GM12878 (cell line): ENCODE measurements around the gene SLC19A1. TPM values are rescaled to one million over a fixed set of nuclear protein-coding genes. Genes with fewer than 3 reads are reported as not detected.

Experiments
- BHLHE40 ChIP-seq, 2 experiments: fragments of 450-650 bp in 1 of 2; IDR thresholded peaks; 2 replicates each; pipeline ENCODE4 v1.6.1; 2011 to 2017; ENCODE audit warnings: low read depth in 2 of 2, borderline replicate concordance in 1 of 2, improper control_type of control experiment in 1 of 2, low read length in 1 of 2, mild to moderate bottlenecking in 1 of 2
- CTCF ChIP-seq, 3 experiments: IDR thresholded peaks in 2 of 3; conservative IDR thresholded peaks in 1 of 3; 2 replicates each; pipeline ENCODE4 v1.5.1; 2011; ENCODE audit warnings: low read depth in 3 of 3, low read length in 3 of 3, mild to moderate bottlenecking in 3 of 3, control low read depth in 2 of 3, moderate library complexity in 2 of 3, inconsistent platforms in 1 of 3, mixed read lengths in 1 of 3; ENCODE audit not compliant: control insufficient read depth in 2 of 3, insufficient read depth in 1 of 3; ENCODE audit errors: extremely low read depth in 1 of 3
- DPF2 ChIP-seq: fragments of 450-650 bp; IDR thresholded peaks from 2 replicates; pipeline ENCODE4 v1.6.1; 2017; ENCODE audit warnings: mild to moderate bottlenecking
- E2F8 ChIP-seq: fragments of 450-650 bp; IDR thresholded peaks from 2 replicates; pipeline ENCODE4 v1.6.1; 2018; ENCODE audit warnings: mild to moderate bottlenecking, low read depth, moderate library complexity; ENCODE audit not compliant: partially characterized antibody
- HDAC2 ChIP-seq: fragments of 200-600 bp; sonication (generic); IDR thresholded peaks from 2 replicates; pipeline ENCODE4 v1.6.1; 2017
- HDGF ChIP-seq: fragments of 450-650 bp; IDR thresholded peaks from 2 replicates; pipeline ENCODE4 v1.6.1; 2016; ENCODE audit warnings: antibody characterized with exemption
- IKZF2 ChIP-seq, 2 experiments: fragments of 450-650 bp; IDR thresholded peaks; 2 replicates each; pipeline ENCODE4 v1.6.1; 2017; ENCODE audit warnings: mild to moderate bottlenecking in 2 of 2, moderate library complexity in 2 of 2
- NFIC ChIP-seq: IDR thresholded peaks from 2 replicates; pipeline ENCODE4 v1.6.1; 2012; ENCODE audit warnings: low read depth, mild to moderate bottlenecking, inconsistent platforms, low read length, moderate library complexity
- NRF1 ChIP-seq: conservative IDR thresholded peaks from 2 replicates; pipeline ENCODE4 v1.6.1; 2011; ENCODE audit warnings: mild to moderate bottlenecking, low read depth, low read length, improper control_type of control experiment
- SMAD1 ChIP-seq: fragments of 450-650 bp; IDR thresholded peaks from 2 replicates; pipeline ENCODE4 v1.6.1; 2018; ENCODE audit warnings: mild to moderate bottlenecking, low read depth; ENCODE audit not compliant: partially characterized antibody
- STAT3 ChIP-seq: IDR thresholded peaks from 2 replicates; pipeline ENCODE4 v1.6.1; 2011; ENCODE audit warnings: low read depth, low read length, improper control_type of control experiment
- TARDBP ChIP-seq: IDR thresholded peaks from 2 replicates; pipeline ENCODE4 v1.6.1; 2016; ENCODE audit warnings: borderline replicate concordance
- TCF12 ChIP-seq: IDR thresholded peaks from 2 replicates; pipeline ENCODE4 v1.6.1; 2011; ENCODE audit warnings: low read depth, mild to moderate bottlenecking, low read length
- polyA plus RNA-seq, 11 experiments: library from polyadenylated mRNA; depleted of rRNA in 4 of 11; unstranded in 6 of 11; stranded (reverse) in 5 of 11; fragments of >200 nt; fragmentation: Nextera tagmentation in 4 of 11; fragmentation: Illumina TruSeq in 1 of 11; extraction: Ambion mirVana in 4 of 11; extraction: Trizol in 1 of 11; gene quantifications; 1 replicate in 1 of 11; 2 replicates in 10 of 11; pipeline versions ENCODE4 v1.2.1 to v1.2.3, GENCODE V29; 2011 to 2016; ENCODE audit warnings: inconsistent platforms in 2 of 11, missing spikeins in 2 of 11, low read depth in 1 of 11
- total RNA-seq, 4 experiments: library from RNA; depleted of rRNA in 3 of 4; stranded (reverse); fragments of >200 nt in 3 of 4; fragmentation: Illumina TruSeq in 1 of 4; extraction: Trizol in 1 of 4; gene quantifications; 2 replicates each; pipeline versions ENCODE4 v1.2.1 to v1.2.3, GENCODE V29; 2013 to 2021

SLC19A1 gene
- total and polyA plus RNA-seq, 10 of the 15 experiments (the other 5 are each of a cell fraction or from before 2014, with no cell fraction given): 0.42 to 49.7 (median 12.2) TPM

DNA sequence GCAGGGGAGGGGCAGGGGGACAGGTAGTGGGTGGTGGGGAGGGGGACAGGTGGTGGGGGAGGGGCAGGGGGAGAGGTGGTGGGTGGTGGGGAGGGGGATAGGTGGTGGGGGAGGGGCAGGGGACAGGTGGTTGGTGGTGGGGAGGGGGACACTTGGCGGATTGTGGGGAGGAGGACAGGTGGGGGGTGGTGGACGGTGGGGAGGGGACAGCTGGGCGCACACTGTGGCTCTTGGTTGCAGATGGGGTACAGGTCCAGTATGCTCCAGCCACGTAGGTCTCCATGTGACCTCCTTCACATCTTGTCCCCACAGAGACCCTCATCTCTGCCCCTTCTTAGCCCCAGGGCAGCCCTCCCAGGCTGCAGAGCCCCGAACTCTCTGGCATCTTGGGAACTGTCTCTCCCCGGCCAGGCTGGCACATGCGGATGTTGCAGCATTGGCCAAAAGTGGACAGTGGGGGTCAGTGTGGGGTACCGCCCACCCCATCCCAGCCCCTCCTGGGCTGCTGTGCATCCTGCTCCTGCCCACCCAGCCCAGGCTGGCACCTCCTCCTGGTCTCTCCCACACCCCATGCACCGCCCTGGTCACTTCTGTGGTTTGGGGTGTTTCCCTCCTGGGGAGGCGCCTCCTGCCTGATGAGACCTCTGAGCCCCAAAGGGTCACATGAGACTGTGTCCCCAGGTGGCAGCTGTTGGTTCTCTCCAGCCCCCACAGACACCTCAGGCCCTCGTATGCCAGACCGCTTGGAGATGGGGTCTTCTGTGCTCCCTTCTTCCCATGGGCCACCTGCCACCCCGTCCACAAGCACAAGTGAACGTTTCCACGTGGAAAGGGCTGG is 7.6 kb upstream of the SLC19A1 start (continued):
- TF ChIP-seq E2F8 (no peak), HDGF (0 out of 2 replicates have a peak, but pooled peaks have one; percentile 29), TARDBP (no peak), BHLHE40 (IDR thresholded peaks at IDR 0.05; ENCODE audit: borderline replicate concordance in 1 of 2, low read depth in 2 of 2, low read length in 1 of 2) (peak; percentile 20 to 58; a peak in 1 of 4 replicates), IKZF2 (IDR thresholded peaks at IDR 0.05) (peak; percentile 46 to 51; a peak in 3 of 4 replicates), CTCF (IDR thresholded peaks at IDR 0.05 in 2 of 3, conservative IDR thresholded peaks at IDR 0.05 in 1 of 3; ENCODE audit: control insufficient read depth in 2 of 3, extremely low read depth in 1 of 3, insufficient read depth in 1 of 3, low read depth in 3 of 3, low read length in 3 of 3) (no peak; a peak in 1 of 6 replicates), STAT3 (no peak), TCF12 (peak; percentile 67; the same call in 1 of the 2 replicates), NRF1 (no peak), DPF2 (peak; percentile 60; the same call in 1 of the 2 replicates), HDAC2 (no peak), SMAD1 (no peak), NFIC (no peak)
